SIG-M5 (cell line): ENCODE data around the gene MUC3A.

ENCODE experiments used
- DNase-seq: peaks from one replicate; lab custom pipeline; 2025; lab: John Stamatoyannopoulos, UW

Gene MUC3A

DNA sequence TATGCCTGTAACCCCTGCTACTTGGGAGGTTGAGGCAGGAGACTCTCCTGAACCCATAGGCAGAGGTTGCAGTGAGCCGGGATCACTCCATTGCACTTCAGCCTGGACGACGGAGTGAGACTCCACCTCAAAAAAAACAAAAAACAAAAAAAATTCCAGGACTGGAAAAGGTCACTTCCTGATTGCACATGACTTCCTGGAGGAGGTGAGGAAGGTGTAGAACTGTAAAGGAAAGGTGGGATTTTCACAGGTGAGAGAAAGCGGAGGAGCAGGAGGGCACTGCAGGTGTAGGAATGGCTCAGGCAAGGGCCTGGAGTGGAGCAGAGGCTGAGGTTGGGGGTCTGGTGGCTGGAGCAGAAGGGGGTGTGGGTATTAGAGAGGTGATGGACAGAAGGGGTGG is 3.2 kb upstream of the MUC3A start:
- no peak for DNase-seq

DNA sequence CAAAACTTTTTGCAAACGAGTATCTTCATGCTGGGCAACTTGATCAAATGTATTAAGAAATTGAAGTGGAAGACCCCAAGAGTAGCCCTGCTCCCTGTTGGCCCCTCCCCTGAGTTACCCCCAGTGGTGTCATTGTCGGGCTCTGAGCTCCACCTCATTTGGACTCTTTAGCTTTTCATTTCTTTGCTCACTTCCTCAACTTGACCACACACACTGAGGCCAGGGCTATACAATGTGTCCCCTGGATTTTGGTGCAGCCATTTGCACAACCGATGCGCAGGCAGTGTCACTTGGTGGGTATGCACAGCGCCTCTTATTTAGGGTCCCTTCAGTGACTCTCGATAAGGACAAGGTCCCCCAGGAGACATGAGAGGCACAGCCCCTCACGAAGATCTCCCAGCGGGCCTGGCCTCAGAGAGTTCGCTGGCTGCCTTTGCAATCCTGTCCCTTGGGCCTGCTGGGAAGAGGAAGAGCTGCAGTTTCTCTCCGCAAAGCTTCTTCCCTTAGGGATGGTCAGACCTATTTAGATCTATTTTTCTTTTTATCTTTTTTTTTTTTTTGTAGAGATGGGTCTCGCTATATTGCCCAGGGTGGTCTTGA is 2.5 kb upstream of the MUC3A start:
- DNase-seq, result no peak

GRCh38 chr7:100947792-100948191 is 1.5 kb upstream of the MUC3A start:
- no peak for DNase-seq

DNA sequence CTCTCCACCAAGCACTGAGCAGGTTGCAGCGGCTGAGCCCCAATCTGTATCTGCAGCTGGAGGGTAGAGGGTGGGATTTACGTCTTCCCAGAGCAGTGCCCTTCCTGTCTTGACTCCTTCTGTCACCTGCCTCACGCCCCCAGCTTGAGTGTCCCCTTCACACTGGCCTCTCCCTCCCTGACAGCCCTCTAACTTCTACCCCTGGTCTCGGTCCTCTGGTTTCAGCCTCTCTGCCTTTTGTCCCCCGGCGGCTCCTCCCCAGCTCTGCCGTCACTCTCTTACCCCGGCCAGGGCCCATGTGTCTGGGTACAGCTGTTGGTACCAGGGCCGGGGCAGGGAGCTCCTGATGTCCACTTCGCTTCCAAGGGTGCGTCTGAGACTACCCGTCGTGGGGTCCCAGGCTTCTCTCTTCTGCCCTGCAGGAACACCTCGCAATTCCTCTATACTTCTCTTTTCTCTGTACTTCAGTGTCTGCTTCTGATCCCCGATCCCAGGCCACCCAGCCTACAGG is 654 bp downstream of the MUC3A start:
- DNase-seq, result no peak

DNA sequence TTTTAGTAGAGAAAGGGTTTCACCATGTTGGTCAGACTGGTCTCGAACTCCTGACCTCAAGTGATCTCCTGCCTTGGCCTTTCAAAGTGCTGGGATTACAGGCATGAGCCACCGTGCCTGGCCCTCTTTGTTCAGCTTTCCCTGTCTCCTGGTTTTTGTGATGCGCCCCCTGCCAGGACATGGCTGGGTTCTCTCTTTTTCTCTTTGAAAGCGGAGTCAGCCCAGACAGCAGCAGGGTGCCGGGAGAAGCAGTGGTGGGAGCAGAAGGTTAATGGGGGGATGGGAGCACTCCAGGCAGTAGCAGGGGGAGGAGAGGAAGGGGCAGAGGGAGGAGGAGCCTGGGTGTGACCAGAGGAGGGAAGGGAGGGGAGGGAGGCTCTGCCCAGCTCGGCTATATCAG is 1.8 kb downstream of the MUC3A start:
- DNase-seq, result no peak

DNA sequence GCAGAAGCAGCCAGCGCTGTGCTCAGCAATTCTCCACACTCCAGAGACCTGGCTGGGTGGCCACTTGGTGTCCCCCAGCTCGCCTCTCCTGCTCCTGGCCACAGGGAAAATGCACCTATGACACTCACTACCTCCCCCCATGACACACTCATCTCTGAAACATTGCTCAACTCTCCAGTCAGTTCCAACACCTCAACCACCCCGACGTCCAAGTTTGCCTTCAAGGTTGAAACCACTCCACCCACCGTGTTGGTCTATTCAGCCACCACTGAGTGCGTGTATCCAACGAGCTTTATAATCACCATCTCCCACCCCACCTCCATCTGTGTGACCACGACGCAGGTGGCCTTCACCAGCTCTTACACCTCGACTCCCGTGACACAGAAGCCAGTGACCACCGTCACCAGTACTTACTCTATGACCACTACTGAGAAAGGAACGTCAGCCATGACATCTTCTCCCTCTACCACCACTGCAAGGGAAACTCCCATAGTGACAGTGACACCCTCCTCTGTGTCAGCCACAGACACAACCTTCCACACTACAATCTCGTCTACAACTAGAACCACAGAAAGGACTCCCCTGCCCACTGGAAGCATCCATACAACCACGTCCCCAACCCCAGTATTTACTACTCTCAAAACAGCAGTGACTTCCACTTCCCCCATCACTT is 2.7 kb downstream of the MUC3A start:
- no peak for DNase-seq

DNA sequence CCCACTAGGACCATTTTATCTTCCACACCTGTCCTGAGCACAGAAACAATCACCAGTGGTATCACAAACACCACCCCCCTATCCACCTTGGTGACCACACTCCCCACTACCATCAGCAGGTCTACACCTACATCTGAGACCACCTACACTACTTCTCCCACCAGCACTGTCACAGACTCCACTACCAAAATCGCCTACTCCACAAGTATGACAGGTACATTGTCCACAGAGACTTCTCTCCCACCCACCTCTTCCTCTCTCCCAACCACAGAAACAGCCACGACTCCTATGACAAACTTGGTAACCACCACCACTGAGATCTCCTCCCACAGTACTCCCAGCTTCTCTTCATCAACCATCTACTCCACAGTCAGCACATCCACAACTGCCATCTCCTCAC is 3.3 kb downstream of the MUC3A start:
- DNase-seq, result no peak

DNA sequence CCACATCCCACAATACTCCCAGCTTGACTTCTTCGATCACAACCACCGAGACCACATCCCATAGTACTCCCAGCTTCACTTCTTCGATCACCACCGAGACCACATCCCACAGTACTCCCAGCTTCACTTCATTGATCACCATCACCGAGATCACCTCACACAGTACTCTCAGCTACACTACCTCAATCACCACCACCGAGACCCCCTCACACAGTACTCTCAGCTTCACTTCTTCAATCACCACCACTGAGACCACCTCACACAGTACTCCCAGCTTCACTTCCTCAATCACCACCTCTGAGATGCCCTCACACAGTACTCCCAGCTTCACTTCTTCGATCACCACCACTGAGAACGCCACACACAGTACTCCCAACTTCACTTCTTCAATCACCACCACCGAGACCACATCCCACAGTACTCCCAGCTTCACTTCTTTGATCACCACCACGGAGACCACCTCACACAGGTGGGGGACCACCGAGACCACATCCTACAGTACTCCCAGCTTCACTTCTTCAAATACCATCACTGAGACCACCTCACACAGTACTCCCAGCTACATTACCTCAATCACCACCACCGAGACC is 8.6 kb downstream of the MUC3A start:
- no peak for DNase-seq

- no peak for DNase-seq
Observed at GRCh38 chr7:100959894-100960293, 10.6 kb downstream of the MUC3A start.

DNA sequence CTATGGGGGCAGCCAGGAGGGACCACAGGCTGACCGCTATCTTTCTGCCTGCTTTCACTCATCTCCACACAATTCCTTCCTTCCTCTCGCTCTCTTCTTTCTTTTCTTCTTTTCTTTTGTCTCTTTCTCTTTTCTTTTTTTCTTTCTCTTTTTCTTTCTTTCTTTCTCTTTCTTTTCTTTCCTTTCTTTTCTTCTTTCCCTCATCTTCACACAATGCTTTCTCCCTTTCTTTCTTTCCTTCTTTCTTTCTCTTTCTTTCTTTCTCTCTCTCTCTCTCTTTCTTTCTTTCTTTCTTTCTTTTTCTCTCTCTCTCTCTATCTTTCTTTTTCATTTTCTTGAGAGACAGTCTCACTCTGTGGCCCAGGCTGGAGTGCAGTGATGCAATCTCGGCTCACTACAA is 13.2 kb downstream of the MUC3A start:
- DNase-seq, result no peak

GRCh38 chr7:100963386-100963785 is 14.1 kb downstream of the MUC3A start:
- DNase-seq, result no peak

DNA sequence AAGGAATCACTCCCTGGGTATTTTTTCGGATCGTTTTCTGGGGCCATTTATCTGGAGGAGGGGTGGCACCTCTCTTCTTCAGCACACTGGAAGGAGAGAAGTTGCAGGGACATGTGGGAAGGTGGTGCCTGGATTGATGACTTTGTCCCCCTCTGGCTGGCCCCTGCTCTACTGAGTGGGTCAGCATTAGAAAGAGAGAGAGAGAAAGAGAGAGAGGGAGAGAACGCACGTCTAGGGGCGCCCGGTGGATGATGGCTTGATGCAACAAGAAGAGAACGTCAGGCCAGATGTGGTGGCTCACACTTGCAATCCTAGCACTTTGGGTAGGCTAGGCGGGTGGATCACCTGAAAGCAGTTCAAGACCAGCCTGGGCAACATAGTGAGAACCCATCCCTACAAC is 14.5 kb downstream of the MUC3A start:
- no peak for DNase-seq

- no peak for DNase-seq
Observed at GRCh38 chr7:100964630-100965029, 15.3 kb downstream of the MUC3A start.

- DNase-seq, result no peak
Observed at GRCh38 chr7:100965045-100965722, 15.8 kb downstream of the MUC3A start.

- no peak for DNase-seq
Observed at GRCh38 chr7:100965723-100966541, 16.6 kb downstream of the MUC3A start.

DNA sequence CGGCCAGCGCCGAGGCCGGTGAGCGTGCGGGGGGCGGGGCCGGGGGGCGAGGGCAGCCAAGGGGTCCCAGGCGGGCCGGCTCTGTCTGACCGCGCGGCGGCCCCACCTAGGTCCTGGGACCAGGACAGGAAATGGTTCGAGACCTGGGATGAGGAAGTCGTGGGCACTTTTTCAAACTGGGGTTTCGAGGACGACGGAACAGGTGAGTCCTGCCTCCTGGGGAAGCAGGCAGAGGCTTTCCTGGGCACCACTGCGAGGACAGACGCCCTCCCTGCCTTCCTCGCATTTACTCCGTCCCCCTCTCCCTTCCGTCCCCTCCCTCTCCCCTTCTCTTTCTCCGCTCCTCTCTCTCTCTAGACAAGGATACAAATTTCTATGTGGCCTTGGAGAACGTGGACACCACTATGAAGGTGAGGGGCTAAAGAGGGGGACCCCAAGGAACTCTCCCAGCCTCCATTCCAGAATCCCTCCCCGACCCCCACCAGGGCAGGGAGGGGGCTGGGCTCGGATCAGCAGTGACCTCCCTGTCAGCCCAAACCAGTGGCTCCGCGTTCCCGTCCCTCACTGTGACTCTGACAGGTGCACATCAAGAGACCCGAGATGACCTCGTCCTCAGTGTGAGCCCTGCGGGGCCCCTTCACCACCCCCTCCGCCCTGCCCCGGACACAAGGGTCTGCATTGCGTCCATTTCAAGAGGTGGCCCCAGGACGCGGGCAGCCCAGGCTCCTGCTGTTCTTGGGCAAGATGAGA is 17.4 kb downstream of the MUC3A start:
- DNase-seq, result no peak

GRCh38 chr7:100967292-100967863 is 18.0 kb downstream of the MUC3A start:
- DNase-seq, result no peak

GRCh38 chr7:100968031-100968430 is 18.7 kb downstream of the MUC3A start:
- DNase-seq, result no peak

DNA sequence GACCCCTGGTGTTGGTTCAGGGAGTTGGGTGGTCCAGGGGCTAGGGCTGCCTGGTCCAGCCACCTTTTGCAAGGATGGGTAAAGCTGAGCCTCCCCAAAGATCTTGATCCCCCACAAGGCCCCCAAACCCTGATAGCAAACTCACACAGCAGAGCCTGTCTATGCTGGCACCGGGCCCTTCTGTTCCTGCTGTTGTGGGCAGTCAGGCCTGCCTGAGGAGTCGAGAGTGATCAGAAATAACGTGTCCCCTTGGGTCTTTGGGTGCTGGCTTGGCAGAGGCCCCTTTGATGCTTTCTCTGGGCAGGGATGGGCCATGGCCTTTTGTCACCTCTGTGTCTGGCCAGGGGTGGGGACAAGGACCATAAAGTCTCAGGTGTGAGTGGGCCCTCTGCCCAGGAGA is 19.3 kb downstream of the MUC3A start:
- no peak for DNase-seq

- DNase-seq, result no peak
Observed at GRCh38 chr7:100969066-100969615, 19.8 kb downstream of the MUC3A start, which contains the start of gene MUC12. TSS of gene MUC12 (plus strand) at chr7:100969565. CDS start at chr7:100969623, 58 bp downstream.
